ENCODE data around the gene CHRDL2.

The CHRDL2 gene

DNA sequence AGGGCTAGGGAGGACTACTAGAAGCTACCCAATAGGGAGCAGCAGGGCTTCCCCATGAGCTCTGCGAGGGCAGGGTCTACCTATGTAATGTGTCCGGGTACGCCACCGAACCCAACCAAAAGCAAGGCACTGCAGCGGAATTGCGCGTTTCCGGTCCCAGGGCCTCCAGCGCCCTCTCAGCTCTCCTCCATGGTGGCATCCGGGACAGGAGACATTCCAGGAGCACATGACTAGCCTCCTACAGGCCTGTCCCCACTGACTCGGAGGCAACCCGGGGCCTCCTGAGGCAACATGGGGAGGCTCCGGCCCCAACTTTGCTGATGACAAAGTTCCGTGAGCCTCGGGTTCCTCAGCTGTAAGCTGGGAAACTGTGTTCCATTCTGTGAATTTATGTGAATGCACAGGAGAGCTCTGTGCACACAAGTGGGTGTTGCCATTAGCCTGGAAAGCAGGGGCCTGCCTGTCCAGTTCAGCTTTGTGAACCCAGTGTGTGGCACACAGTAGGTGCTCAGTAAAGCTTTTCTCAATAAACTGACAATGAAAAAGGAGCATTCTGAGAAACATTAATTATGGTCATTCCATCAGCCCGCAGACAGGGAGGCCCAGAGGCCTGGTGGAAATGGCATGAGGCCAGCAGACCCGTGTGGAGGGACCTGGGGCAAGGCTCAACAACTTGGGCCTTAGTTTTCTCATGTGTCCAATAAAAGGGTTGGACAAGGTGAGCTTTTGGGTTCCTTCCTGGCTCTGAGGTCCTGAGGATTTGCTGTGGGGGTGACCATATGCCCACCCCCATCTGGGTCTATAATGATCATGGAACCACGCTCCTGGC is 50.3 kb downstream of the CHRDL2 start:
- no peaks in the 10 kb centered on the region for H3K4me1 ChIP-seq (ENCODE audit: insufficient read depth, low read length, severe bottlenecking)
- H3K4me2 ChIP-seq (ENCODE audit: low read length): no peak overlapping the region
- H3K9me3 ChIP-seq (ENCODE audit: low read length): no peaks in the 10 kb centered on the region
- H2AFZ ChIP-seq (ENCODE audit: low read length): no peak overlapping the region
- H3K9me2 ChIP-seq (ENCODE audit: low read depth, low read length): no peaks in the 10 kb centered on the region
- no peaks in the 10 kb centered on the region for H4K20me1 ChIP-seq (ENCODE audit: insufficient read depth, low read length)
- no peak overlapping the region for H3K4me3 ChIP-seq (ENCODE audit: low read depth, low read length, poor library complexity, severe bottlenecking)
- TF ChIP-seq EZH2 (IDR thresholded peaks at IDR 0.05; ENCODE audit: borderline replicate concordance, low read length): no peak
- TF ChIP-seq, protein P1, sequence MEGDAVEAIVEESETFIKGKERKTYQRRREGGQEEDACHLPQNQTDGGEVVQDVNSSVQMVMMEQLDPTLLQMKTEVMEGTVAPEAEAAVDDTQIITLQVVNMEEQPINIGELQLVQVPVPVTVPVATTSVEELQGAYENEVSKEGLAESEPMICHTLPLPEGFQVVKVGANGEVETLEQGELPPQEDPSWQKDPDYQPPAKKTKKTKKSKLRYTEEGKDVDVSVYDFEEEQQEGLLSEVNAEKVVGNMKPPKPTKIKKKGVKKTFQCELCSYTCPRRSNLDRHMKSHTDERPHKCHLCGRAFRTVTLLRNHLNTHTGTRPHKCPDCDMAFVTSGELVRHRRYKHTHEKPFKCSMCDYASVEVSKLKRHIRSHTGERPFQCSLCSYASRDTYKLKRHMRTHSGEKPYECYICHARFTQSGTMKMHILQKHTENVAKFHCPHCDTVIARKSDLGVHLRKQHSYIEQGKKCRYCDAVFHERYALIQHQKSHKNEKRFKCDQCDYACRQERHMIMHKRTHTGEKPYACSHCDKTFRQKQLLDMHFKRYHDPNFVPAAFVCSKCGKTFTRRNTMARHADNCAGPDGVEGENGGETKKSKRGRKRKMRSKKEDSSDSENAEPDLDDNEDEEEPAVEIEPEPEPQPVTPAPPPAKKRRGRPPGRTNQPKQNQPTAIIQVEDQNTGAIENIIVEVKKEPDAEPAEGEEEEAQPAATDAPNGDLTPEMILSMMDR (IDR thresholded peaks at IDR 0.05; ENCODE audit: low read length): no peak
- peaks cover 14% of the 10 kb centered on the region; the same call in 1 of the 2 replicates for H3K27me3 ChIP-seq (ENCODE audit: insufficient read depth, low read length)
- no peaks in the 10 kb centered on the region for H3K36me3 ChIP-seq (ENCODE audit: insufficient read depth, low read length)
- H3K79me2 ChIP-seq (ENCODE audit: insufficient read depth, low read length): no peaks in the 10 kb centered on the region
- no peak overlapping the region for H3K27ac ChIP-seq (ENCODE audit: low read depth, low read length, poor library complexity, severe bottlenecking)
- H3K9ac ChIP-seq (ENCODE audit: low read length): no peak overlapping the region
- no peaks in the 10 kb centered on the region for H3F3A ChIP-seq (ENCODE audit: insufficient read depth, low read length)

DNA sequence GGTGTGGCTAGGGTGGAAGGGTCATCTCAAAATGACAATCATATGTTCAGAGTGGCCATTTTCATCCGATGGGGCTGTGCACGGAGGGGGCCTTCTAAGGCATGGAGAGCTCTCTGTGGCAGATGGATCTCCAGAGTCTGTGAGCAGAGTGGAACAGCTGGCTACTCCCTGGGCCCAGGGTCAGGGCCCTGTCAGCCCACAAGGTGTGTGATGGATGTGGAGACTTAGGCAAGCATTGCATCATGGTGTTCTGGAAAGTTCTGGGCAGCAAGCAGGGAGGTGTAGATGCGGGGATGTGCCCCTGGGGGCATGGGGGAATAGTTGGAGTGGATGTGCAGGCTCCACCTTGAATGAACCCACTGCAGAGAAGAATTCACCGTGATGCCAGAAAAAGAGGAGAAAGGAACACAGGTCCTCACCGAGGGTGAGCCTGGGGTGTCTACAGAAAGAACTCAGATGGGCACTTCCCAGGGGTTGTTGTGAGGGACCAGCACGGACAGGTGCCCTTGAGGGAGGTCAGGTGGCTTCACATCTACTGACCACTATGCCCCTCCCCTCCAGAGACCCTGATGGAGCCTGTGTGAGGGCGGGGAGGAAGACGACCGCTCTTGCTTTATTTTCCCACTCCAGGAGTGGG is 51.1 kb downstream of the CHRDL2 start:
- H3F3A ChIP-seq (ENCODE audit: insufficient read depth, low read length): no peaks in the 10 kb centered on the region
- no peaks in the 10 kb centered on the region for H3K4me1 ChIP-seq (ENCODE audit: insufficient read depth, low read length, severe bottlenecking)
- H3K4me2 ChIP-seq (ENCODE audit: low read length): no peak overlapping the region
- no peaks in the 10 kb centered on the region for H3K9me2 ChIP-seq (ENCODE audit: low read depth, low read length)
- no peaks in the 10 kb centered on the region for H3K79me2 ChIP-seq (ENCODE audit: insufficient read depth, low read length)
- no peaks in the 10 kb centered on the region for H3K9me3 ChIP-seq (ENCODE audit: low read length)
- no peak overlapping the region for H3K9ac ChIP-seq (ENCODE audit: low read length)
- H3K27ac ChIP-seq (ENCODE audit: low read depth, low read length, poor library complexity, severe bottlenecking): no peak overlapping the region
- peaks cover 14% of the 10 kb centered on the region; the same call in 1 of the 2 replicates for H3K27me3 ChIP-seq (ENCODE audit: insufficient read depth, low read length)
- no peaks in the 10 kb centered on the region for H4K20me1 ChIP-seq (ENCODE audit: insufficient read depth, low read length)
- no peak overlapping the region for H3K4me3 ChIP-seq (ENCODE audit: low read depth, low read length, poor library complexity, severe bottlenecking)
- TF ChIP-seq EZH2 (IDR thresholded peaks at IDR 0.05; ENCODE audit: borderline replicate concordance, low read length): no peak
- TF ChIP-seq, protein P1 (IDR thresholded peaks at IDR 0.05; ENCODE audit: low read length): no peak
- no peak overlapping the region for H2AFZ ChIP-seq (ENCODE audit: low read length)
- no peaks in the 10 kb centered on the region for H3K36me3 ChIP-seq (ENCODE audit: insufficient read depth, low read length)

DNA sequence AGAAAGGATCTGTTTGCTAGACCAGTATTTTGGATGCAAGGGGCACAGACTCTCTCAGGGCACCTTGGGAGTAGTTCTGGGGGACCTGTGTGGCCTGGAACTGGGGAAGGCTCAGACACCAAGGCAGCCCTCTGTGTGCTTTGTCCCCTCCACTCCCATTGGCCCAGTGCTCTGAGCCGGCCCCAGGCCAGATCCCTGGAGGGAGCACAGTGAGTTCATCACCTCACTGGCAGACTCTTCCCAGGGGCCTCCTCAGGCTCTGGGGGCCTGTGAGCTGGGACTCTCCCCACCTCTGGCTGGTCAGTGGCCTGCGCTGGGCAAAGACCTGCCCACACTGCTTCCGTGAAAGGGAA is 51.7 kb downstream of the CHRDL2 start:
- no peak overlapping the region for H2AFZ ChIP-seq (ENCODE audit: low read length)
- no peaks in the 10 kb centered on the region for H3K9me3 ChIP-seq (ENCODE audit: low read length)
- H4K20me1 ChIP-seq (ENCODE audit: insufficient read depth, low read length): no peaks in the 10 kb centered on the region
- no peak for TF ChIP-seq EZH2 (IDR thresholded peaks at IDR 0.05; ENCODE audit: borderline replicate concordance, low read length)
- TF ChIP-seq, protein P1 (IDR thresholded peaks at IDR 0.05; ENCODE audit: low read length): no peak
- H3K4me1 ChIP-seq (ENCODE audit: insufficient read depth, low read length, severe bottlenecking): no peaks in the 10 kb centered on the region
- H3F3A ChIP-seq (ENCODE audit: insufficient read depth, low read length): no peaks in the 10 kb centered on the region
- no peak overlapping the region for H3K27ac ChIP-seq (ENCODE audit: low read depth, low read length, poor library complexity, severe bottlenecking)
- no peak overlapping the region for H3K4me2 ChIP-seq (ENCODE audit: low read length)
- H3K79me2 ChIP-seq (ENCODE audit: insufficient read depth, low read length): no peaks in the 10 kb centered on the region
- H3K4me3 ChIP-seq (ENCODE audit: low read depth, low read length, poor library complexity, severe bottlenecking): no peak overlapping the region
- no peaks in the 10 kb centered on the region for H3K36me3 ChIP-seq (ENCODE audit: insufficient read depth, low read length)
- H3K9ac ChIP-seq (ENCODE audit: low read length): no peak overlapping the region
- H3K9me2 ChIP-seq (ENCODE audit: low read depth, low read length): no peaks in the 10 kb centered on the region
- H3K27me3 ChIP-seq (ENCODE audit: insufficient read depth, low read length): peaks cover 14% of the 10 kb centered on the region; the same call in 1 of the 2 replicates

Measured in OCI-LY1 (cell line).